HG03103 (cell line): ENCODE results near the gene CNBD2.
"Not testable (repeated sequence)": the region's sequence is repeated elsewhere in the genome, so short reads cannot be mapped to it uniquely, and the experiment has no call there.

Experiments used
- ATAC-seq: cut with Tn5 transposase; IDR thresholded peaks from one replicate; pipeline ENCODE4 v1.9.1; 2021; ENCODE audit warnings: low read depth; ENCODE audit not compliant: unreplicated experiment

CNBD2 gene

GRCh38 chr20:36053863-36054518, 85.6 kb downstream of the CNBD2 start:
- ATAC-seq: not testable (repeated sequence)

- no peak for ATAC-seq
These were observed 86.8 kb downstream of the CNBD2 start for GRCh38 chr20:36055145-36055544.

- ATAC-seq: no peak
These were observed 92.3 kb downstream of the CNBD2 start for GRCh38 chr20:36060676-36061075.

GRCh38 chr20:36061754-36062153, 93.4 kb downstream of the CNBD2 start:
- no peak for ATAC-seq

GRCh38 chr20:36062799-36063198, 94.4 kb downstream of the CNBD2 start:
- ATAC-seq: no peak

GRCh38 chr20:36063916-36064657, 95.7 kb downstream of the CNBD2 start:
- ATAC-seq: no peak

GRCh38 chr20:36064658-36065426, 96.5 kb downstream of the CNBD2 start:
- ATAC-seq: peak; percentile 84

- ATAC-seq: no peak
These were observed 97.1 kb downstream of the CNBD2 start for GRCh38 chr20:36065427-36065998.

- no peak for ATAC-seq
These were observed 98.4 kb downstream of the CNBD2 start for GRCh38 chr20:36066777-36067176.

- ATAC-seq: not testable (repeated sequence)
These were observed 100.1 kb downstream of the CNBD2 start for GRCh38 chr20:36068526-36068925.

GRCh38 chr20:36070451-36070850, 102.1 kb downstream of the CNBD2 start:
- ATAC-seq: no peak

GRCh38 chr20:36071848-36072247, 103.5 kb downstream of the CNBD2 start:
- ATAC-seq: no peak

GRCh38 chr20:36074983-36075382, 106.6 kb downstream of the CNBD2 start:
- no peak for ATAC-seq

- ATAC-seq: not testable (repeated sequence)
These were observed 109.4 kb downstream of the CNBD2 start for GRCh38 chr20:36077762-36078161.

GRCh38 chr20:36079486-36079885, 111.1 kb downstream of the CNBD2 start:
- ATAC-seq: no peak

GRCh38 chr20:36079984-36080383, 111.6 kb downstream of the CNBD2 start:
- not testable (repeated sequence) for ATAC-seq
